KMS-11 (cell line): ENCODE measurements around the gene CBLN3.

Source experiments
- H2AFZ ChIP-seq: fragments of 200-600 bp; sonication (generic); 2 replicates; pipeline ENCODE4 v1.6.1; 2016; ENCODE audit warnings: antibody characterized with exemption, mixed run types, low read depth
- H3K27ac ChIP-seq: fragments of 200-600 bp; sonication (generic); 2 replicates; pipeline ENCODE4 v1.6.1; 2016; ENCODE audit warnings: mild to moderate bottlenecking, mixed run types
- H3K27me3 ChIP-seq: fragments of 200-600 bp; sonication (generic); 2 replicates; pipeline ENCODE4 v1.6.1; 2017; ENCODE audit warnings: mild to moderate bottlenecking, low read depth, mixed run types, moderate library complexity; ENCODE audit not compliant: insufficient read depth
- H3K36me3 ChIP-seq: fragments of 200-600 bp; sonication (generic); 2 replicates; pipeline ENCODE4 v1.6.1; 2017; ENCODE audit warnings: mild to moderate bottlenecking, mixed run types; ENCODE audit not compliant: insufficient read depth
- H3K4me1 ChIP-seq: fragments of 200-600 bp; sonication (generic); 2 replicates; pipeline ENCODE4 v1.6.1; 2016; ENCODE audit warnings: mild to moderate bottlenecking, low read depth, mixed run types; ENCODE audit not compliant: poor library complexity, severe bottlenecking
- H3K4me2 ChIP-seq: fragments of 200-600 bp; sonication (generic); 2 replicates; pipeline ENCODE4 v1.7.0; 2016; ENCODE audit warnings: mild to moderate bottlenecking, mixed run types
- H3K4me3 ChIP-seq: fragments of 200-600 bp; sonication (generic); IDR thresholded peaks from 2 replicates; pipeline ENCODE4 v1.6.1; 2017; ENCODE audit warnings: low read depth, low read length, mixed read lengths; ENCODE audit not compliant: insufficient read depth
- H3K79me2 ChIP-seq: fragments of 200-600 bp; sonication (generic); 2 replicates; pipeline ENCODE4 v1.6.1; 2016; ENCODE audit warnings: low read depth, mixed run types; ENCODE audit not compliant: insufficient read depth
- H3K9ac ChIP-seq: fragments of 200-600 bp; sonication (generic); 2 replicates; pipeline ENCODE4 v1.6.1; 2016; ENCODE audit warnings: mild to moderate bottlenecking, mixed run types
- H4K20me1 ChIP-seq: fragments of 200-600 bp; sonication (generic); 2 replicates; pipeline ENCODE4 v1.6.1; 2016; ENCODE audit warnings: mild to moderate bottlenecking, mixed run types; ENCODE audit not compliant: insufficient read depth
- CTCF ChIP-seq: fragments of 200-600 bp; sonication (generic); conservative IDR thresholded peaks from 2 replicates; pipeline ENCODE4 v1.6.1; 2017; ENCODE audit warnings: low read depth, mild to moderate bottlenecking, antibody characterized with exemption, low read length, moderate library complexity, mixed read lengths

CBLN3 gene

DNA sequence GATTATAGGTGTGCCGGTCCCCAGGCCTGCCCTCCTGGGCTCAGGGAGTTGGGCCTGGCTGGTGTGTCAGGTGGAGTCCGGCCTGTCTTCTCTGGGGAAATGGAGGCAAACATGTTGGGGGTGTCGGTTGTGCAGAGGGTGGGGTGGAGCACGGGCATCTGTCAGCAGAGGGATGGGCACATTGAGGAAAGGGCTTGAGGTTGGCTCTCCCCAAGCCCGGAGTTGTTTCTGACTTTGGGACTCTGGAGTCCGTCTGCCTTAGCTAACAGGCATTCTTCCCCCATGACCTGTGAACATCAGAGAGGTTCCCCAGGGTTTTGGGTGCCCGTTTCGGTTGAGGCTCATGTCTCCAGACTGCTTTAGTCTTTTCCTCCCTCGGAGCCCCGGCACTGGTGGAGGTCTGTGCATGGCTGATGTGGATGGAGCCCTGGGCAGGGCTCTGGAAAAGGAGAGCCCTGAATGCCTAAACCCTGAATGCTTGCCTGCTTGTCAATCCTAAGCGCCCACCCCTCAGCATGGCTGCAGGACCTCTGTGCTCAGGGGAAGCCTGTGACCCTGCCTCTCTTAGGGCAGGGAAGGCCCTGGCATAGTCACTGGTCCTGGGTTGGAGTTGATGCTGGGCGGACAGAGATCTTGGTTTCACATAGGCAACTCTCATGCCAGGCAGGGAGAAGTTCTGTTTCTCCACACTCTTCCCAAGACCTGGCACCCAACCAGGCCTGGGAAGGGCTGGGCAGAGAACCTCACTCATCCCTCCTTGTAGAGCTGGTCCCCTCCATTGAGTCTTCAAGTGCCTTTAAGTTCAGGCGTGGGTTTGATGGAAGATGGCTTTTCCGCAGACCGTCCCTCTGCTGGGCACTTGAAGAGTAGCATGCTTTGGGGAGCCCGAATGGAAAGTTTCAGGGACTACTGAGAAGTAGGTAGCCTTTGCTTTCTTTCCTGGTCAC is 17.8 kb downstream of the CBLN3 start:
- no peak overlapping the region for H3K27ac ChIP-seq
- H3K4me1 ChIP-seq, result no peaks in the 10 kb centered on the region
- H3K4me3 ChIP-seq, result no peak overlapping the region
- H3K36me3 ChIP-seq, result no peaks in the 10 kb centered on the region
- no peaks in the 10 kb centered on the region for H4K20me1 ChIP-seq
- H3K4me2 ChIP-seq, result no peak overlapping the region
- H2AFZ ChIP-seq, result no peak overlapping the region
- H3K79me2 ChIP-seq, result no peaks in the 10 kb centered on the region
- H3K27me3 ChIP-seq, result no peaks in the 10 kb centered on the region
- TF ChIP-seq CTCF, result peak; percentile 55
- H3K9ac ChIP-seq, result no peak overlapping the region

GRCh38 chr14:24409956-24410355 is 19.5 kb downstream of the CBLN3 start:
- no peaks in the 10 kb centered on the region for H3K4me1 ChIP-seq
- H3K27ac ChIP-seq, result no peak overlapping the region
- no peaks in the 10 kb centered on the region for H3K36me3 ChIP-seq
- no peaks in the 10 kb centered on the region for H4K20me1 ChIP-seq
- H3K27me3 ChIP-seq, result no peaks in the 10 kb centered on the region
- TF ChIP-seq CTCF, result no peak
- H3K4me3 ChIP-seq, result no peak overlapping the region
- no peaks in the 10 kb centered on the region for H3K79me2 ChIP-seq
- no peak overlapping the region for H3K4me2 ChIP-seq
- no peak overlapping the region for H3K9ac ChIP-seq
- no peak overlapping the region for H2AFZ ChIP-seq

DNA sequence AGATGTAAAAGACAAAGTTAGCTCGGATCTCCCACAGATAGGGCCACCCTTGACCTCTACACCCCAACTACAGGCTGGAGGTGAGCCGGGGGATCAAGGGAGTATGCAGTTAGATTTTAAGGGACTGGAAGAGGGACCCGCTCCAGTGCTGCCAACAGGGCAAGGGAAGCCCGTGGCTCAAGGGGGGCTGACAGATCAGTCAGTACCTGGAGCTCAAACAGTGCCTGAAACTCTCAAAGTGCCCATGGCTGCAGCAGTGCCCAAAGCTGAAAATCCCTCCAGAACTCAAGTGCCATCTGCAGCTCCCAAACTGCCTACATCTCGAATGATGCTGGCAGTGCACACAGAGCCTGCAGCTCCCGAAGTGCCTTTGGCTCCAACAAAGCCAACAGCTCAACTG is 20.3 kb downstream of the CBLN3 start:
- H3K79me2 ChIP-seq, result no peaks in the 10 kb centered on the region
- no peaks in the 10 kb centered on the region for H3K4me1 ChIP-seq
- H3K4me2 ChIP-seq, result no peak overlapping the region
- H3K27me3 ChIP-seq, result no peaks in the 10 kb centered on the region
- no peaks in the 10 kb centered on the region for H4K20me1 ChIP-seq
- no peak overlapping the region for H3K9ac ChIP-seq
- H3K27ac ChIP-seq, result no peak overlapping the region
- no peak overlapping the region for H2AFZ ChIP-seq
- TF ChIP-seq CTCF, result no peak
- H3K4me3 ChIP-seq, result no peak overlapping the region
- no peaks in the 10 kb centered on the region for H3K36me3 ChIP-seq

GRCh38 chr14:24408764-24409163 is 20.7 kb downstream of the CBLN3 start:
- Histone ChIP-seq H3K27ac (no peak overlapping the region), H4K20me1 (no peaks in the 10 kb centered on the region), H3K36me3 (no peaks in the 10 kb centered on the region)

More at GRCh38 chr14:24408764-24409163, 20.7 kb downstream of the CBLN3 start:
- Histone ChIP-seq H3K27me3 (no peaks in the 10 kb centered on the region), H3K4me3 (no peak overlapping the region), H2AFZ (no peak overlapping the region), H3K4me2 (no peak overlapping the region), H3K4me1 (no peaks in the 10 kb centered on the region), H3K79me2 (no peaks in the 10 kb centered on the region), H3K9ac (no peak overlapping the region)
- TF ChIP-seq CTCF, result no peak
